H1 (cell line): ENCODE results near the gene LY6G6C. TPM values are rescaled to one million over a fixed set of nuclear protein-coding genes. Genes with fewer than 3 reads are reported as not detected.
A peak's percentile ranks its signal among the peaks of the same experiment; 100 is the strongest.

Source experiments
- CTCF ChIA-PET: fragments of 300-600 bp; sonication (Branson Sonifier 250); formaldehyde crosslinking; loops from one replicate; lab custom pipeline; 2021; ENCODE audit not compliant: partially characterized antibody; lab: Charles Lee
- POLR2A ChIA-PET: fragments of 300-600 bp; sonication (Branson Sonifier 250); formaldehyde crosslinking; loops from one replicate; lab custom pipeline; 2021; ENCODE audit warnings: inconsistent platforms; ENCODE audit not compliant: partially characterized antibody; lab: Charles Lee
- DNase-seq, 2 experiments: peaks; one replicate each; pipeline versions ENCODE4 v3.0.0 to v3.0.0-alpha.2; 2010 to 2022; ENCODE audit warnings: low spot score in 2 of 2, low read depth in 1 of 2, mixed read lengths in 1 of 2
- FAIRE-seq: peaks from 2 replicates; lab custom pipeline; 2011; peaks lifted over from hg19 to GRCh38; lab: Jason Lieb, UNC
- H2AFZ ChIP-seq: 2 replicates; pipeline ENCODE4 v1.8.1; 2012; ENCODE audit warnings: low read length, inconsistent platforms
- H2AK5ac ChIP-seq: 2 replicates; pipeline ENCODE4 v1.6.1; 2013; ENCODE audit warnings: low read depth, low read length
- H2BK120ac ChIP-seq: replicated peaks from 2 replicates; pipeline ENCODE3; 2013; ENCODE audit warnings: low read depth, low read length, inconsistent platforms
- H2BK12ac ChIP-seq: 2 replicates; pipeline ENCODE4 v1.6.1; 2013; ENCODE audit warnings: low read depth, low read length
- H2BK15ac ChIP-seq: 2 replicates; pipeline ENCODE4 v1.6.1; 2013; ENCODE audit warnings: low read length
- H2BK20ac ChIP-seq: 2 replicates; pipeline ENCODE4 v1.6.1; 2013; ENCODE audit warnings: low read length
- H2BK5ac ChIP-seq: 2 replicates; pipeline ENCODE4 v1.6.1; 2013; ENCODE audit warnings: low read depth, low read length
- H3K14ac ChIP-seq: 2 replicates; pipeline ENCODE4 v1.6.1; 2013; ENCODE audit warnings: inconsistent platforms; ENCODE audit not compliant: insufficient read length
- H3K18ac ChIP-seq: 2 replicates; pipeline ENCODE4 v1.6.1; 2013; ENCODE audit warnings: low read length; ENCODE audit errors: extremely low read depth
- H3K23ac ChIP-seq: 2 replicates; pipeline ENCODE4 v1.6.1; 2013; ENCODE audit warnings: inconsistent platforms; ENCODE audit not compliant: insufficient read length
- H3K23me2 ChIP-seq: 2 replicates; pipeline ENCODE4 v1.6.1; 2013; ENCODE audit warnings: low read depth, low read length
- H3K27ac ChIP-seq: 2 replicates; pipeline ENCODE4 v1.6.1; 2011; ENCODE audit warnings: low read depth, low read length, inconsistent platforms
- H3K27me3 ChIP-seq, 4 experiments: replicated peaks in 1 of 4; 1 replicate in 1 of 4; 2 replicates in 3 of 4; pipeline versions ENCODE4 v1.6.1 to v1.8.1; 2011 to 2013; ENCODE audit warnings: low read length in 3 of 4, mild to moderate bottlenecking in 3 of 4, inconsistent platforms in 2 of 4, mixed read lengths in 2 of 4, moderate library complexity in 1 of 4; ENCODE audit not compliant: control insufficient read depth in 3 of 4, insufficient read depth in 3 of 4; ENCODE audit errors: extremely low read depth in 1 of 4
- H3K36me3 ChIP-seq, 4 experiments: 2 replicates each; pipeline versions ENCODE4 v1.6.1 to v1.8.1; 2011 to 2013; ENCODE audit warnings: mild to moderate bottlenecking in 4 of 4, low read length in 3 of 4, moderate library complexity in 2 of 4, control low read depth in 1 of 4, inconsistent platforms in 1 of 4; ENCODE audit not compliant: insufficient read depth in 4 of 4, control insufficient read depth in 2 of 4
- H3K4ac ChIP-seq: replicated peaks from 2 replicates; pipeline ENCODE3; 2013; ENCODE audit warnings: low read length, low read depth, mixed read lengths, inconsistent platforms; ENCODE audit not compliant: insufficient read length
- H3K4me1 ChIP-seq, 4 experiments: replicated peaks in 1 of 4; 1 replicate in 1 of 4; 2 replicates in 3 of 4; pipeline versions ENCODE4 v1.6.1 to v1.8.1; 2011 to 2013; ENCODE audit warnings: low read length in 3 of 4, inconsistent platforms in 2 of 4, mixed read lengths in 1 of 4; ENCODE audit not compliant: insufficient read depth in 4 of 4, control insufficient read depth in 3 of 4
- H3K4me2 ChIP-seq, 2 experiments: 2 replicates each; pipeline versions ENCODE4 v1.6.1 to v1.8.1; 2011 to 2013; ENCODE audit warnings: low read depth in 2 of 2, low read length in 2 of 2, control low read depth in 1 of 2, inconsistent platforms in 1 of 2, mild to moderate bottlenecking in 1 of 2; ENCODE audit not compliant: insufficient read depth in 1 of 2
- H3K4me3 ChIP-seq, 4 experiments: fragments of 200-600, 300-600 bp in 1 of 4; sonication (generic), shearing (Covaris generic), sonication (Bioruptor Twin) in 1 of 4; 2 replicates each; pipeline versions ENCODE4 v1.5.1 to v1.8.1; 2011 to 2016; ENCODE audit warnings: low read length in 4 of 4, low read depth in 3 of 4, control low read depth in 2 of 4, inconsistent platforms in 2 of 4, mild to moderate bottlenecking in 2 of 4, mixed read lengths in 1 of 4, moderate library complexity in 1 of 4; ENCODE audit not compliant: insufficient read depth in 2 of 4; ENCODE audit errors: extremely low read depth in 1 of 4
- H3K56ac ChIP-seq: replicated peaks from 2 replicates; pipeline ENCODE3; 2013; ENCODE audit warnings: low read depth, mild to moderate bottlenecking, mixed read lengths, low read length, inconsistent platforms; ENCODE audit not compliant: insufficient read length
- H3K79me1 ChIP-seq: 2 replicates; pipeline ENCODE4 v1.6.1; 2013; ENCODE audit warnings: low read depth, low read length, control low read depth
- H3K79me2 ChIP-seq, 2 experiments: 2 replicates each; pipeline versions ENCODE4 v1.6.1 to v1.8.1; 2012 to 2013; ENCODE audit warnings: low read length in 2 of 2, mild to moderate bottlenecking in 2 of 2, inconsistent platforms in 1 of 2; ENCODE audit not compliant: insufficient read depth in 2 of 2, control insufficient read depth in 1 of 2
- H3K9ac ChIP-seq, 4 experiments: replicated peaks in 1 of 4; 1 replicate in 1 of 4; 2 replicates in 3 of 4; pipeline versions ENCODE4 v1.6.1 to v1.8.1; 2011 to 2013; ENCODE audit warnings: low read depth in 3 of 4, low read length in 3 of 4, control low read depth in 2 of 4, mild to moderate bottlenecking in 2 of 4, moderate library complexity in 2 of 4, inconsistent platforms in 1 of 4; ENCODE audit errors: extremely low read depth in 1 of 4
- H3K9me3 ChIP-seq, 2 experiments: 2 replicates each; pipeline versions ENCODE4 v1.6.1 to v1.8.1; 2012 to 2013; ENCODE audit warnings: mild to moderate bottlenecking in 2 of 2, moderate library complexity in 2 of 2, control low read depth in 1 of 2, inconsistent platforms in 1 of 2, low read depth in 1 of 2, low read length in 1 of 2, mixed read lengths in 1 of 2; ENCODE audit not compliant: insufficient read depth in 2 of 2
- H4K20me1 ChIP-seq, 2 experiments: replicated peaks in 1 of 2; 2 replicates each; pipeline versions ENCODE3 to v1.8.1; 2011 to 2013; ENCODE audit warnings: inconsistent platforms in 2 of 2, low read length in 2 of 2, mild to moderate bottlenecking in 1 of 2; ENCODE audit not compliant: insufficient read depth in 2 of 2, control insufficient read depth in 1 of 2
- H4K5ac ChIP-seq: 2 replicates; pipeline ENCODE4 v1.6.1; 2013; ENCODE audit warnings: low read length, low read depth, mixed read lengths, inconsistent platforms; ENCODE audit not compliant: insufficient read length
- H4K8ac ChIP-seq: 2 replicates; pipeline ENCODE4 v1.8.0; 2013; ENCODE audit warnings: mild to moderate bottlenecking, moderate library complexity, low read length, inconsistent platforms; ENCODE audit not compliant: insufficient read depth; ENCODE audit errors: extremely low read depth
- H4K91ac ChIP-seq: replicated peaks from 2 replicates; pipeline ENCODE3; 2013; ENCODE audit warnings: low read length, mixed read lengths, inconsistent platforms; ENCODE audit not compliant: insufficient read length
- ASH2L ChIP-seq: fragments of 200-600, 300-600 bp; sonication (generic); IDR thresholded peaks from one replicate; pipeline ENCODE4 v1.7.1; 2017; ENCODE audit warnings: low read length
- CHD2 ChIP-seq: IDR thresholded peaks from 2 replicates; pipeline ENCODE4 v1.6.1; 2012; ENCODE audit warnings: low read length, improper control_type of control experiment
- CTCF ChIP-seq, 3 experiments: IDR thresholded peaks; 1 replicate in 2 of 3; 2 replicates in 1 of 3; pipeline versions ENCODE4 v1.5.1 to v1.6.1; 2011; ENCODE audit warnings: low read length in 3 of 3, mild to moderate bottlenecking in 3 of 3, inconsistent platforms in 2 of 3, low read depth in 1 of 3, moderate library complexity in 1 of 3; ENCODE audit not compliant: insufficient read depth in 1 of 3; ENCODE audit errors: control extremely low read depth in 1 of 3
- EZH2 ChIP-seq: fragments of 200-600 bp; sonication (generic); IDR thresholded peaks from 2 replicates; pipeline ENCODE4 v1.7.1; 2012; ENCODE audit warnings: low read depth, mild to moderate bottlenecking, moderate library complexity, low read length, inconsistent platforms; ENCODE audit not compliant: severe bottlenecking
- HDAC2 ChIP-seq, 2 experiments: fragments of 300-600 bp in 1 of 2; sonication (generic) in 1 of 2; IDR thresholded peaks; 2 replicates each; pipeline ENCODE4 v1.6.1; 2011 to 2012; ENCODE audit warnings: low read depth in 2 of 2, low read length in 2 of 2, mild to moderate bottlenecking in 2 of 2, moderate library complexity in 2 of 2, borderline replicate concordance in 1 of 2, inconsistent platforms in 1 of 2
- RBBP5 ChIP-seq: IDR thresholded peaks from 2 replicates; pipeline ENCODE4 v1.7.1; 2012; ENCODE audit warnings: low read depth, mild to moderate bottlenecking, inconsistent platforms, low read length, moderate library complexity, borderline replicate concordance
- RNF2 ChIP-seq: fragments of 200-900, 300-1000 bp; sonication (generic); IDR thresholded peaks from 2 replicates; pipeline ENCODE4 v1.7.1; 2016; ENCODE audit warnings: borderline replicate concordance, low read depth, mild to moderate bottlenecking, antibody characterized with exemption, low read length; ENCODE audit not compliant: poor library complexity, severe bottlenecking; ENCODE audit errors: missing control alignments
- WGBS, 2 experiments: shearing (Covaris generic) in 1 of 2; methylation state at CpG; one replicate each; pipeline versions ENCODE4 v1.1.6 to v1.1.7; 2013 to 2015; ENCODE audit warnings: low lambda C conversion rate in 2 of 2, mixed read lengths in 2 of 2, inconsistent platforms in 1 of 2, low coverage in 1 of 2, missing lambda C conversion rate in 1 of 2; ENCODE audit not compliant: insufficient replicate concordance in 2 of 2, insufficient coverage in 1 of 2, insufficient read length in 1 of 2; ENCODE audit errors: extremely low coverage in 1 of 2, missing lambda C conversion rate in 1 of 2; 5-methylcytosine and 5-hydroxymethylcytosine counted together
- polyA plus RNA-seq, 7 experiments: library from polyadenylated mRNA; depleted of rRNA in 3 of 7; stranded (reverse) in 5 of 7; unstranded in 2 of 7; fragments of >200 nt in 5 of 7; fragments of 200-250 nt in 2 of 7; gene quantifications; 1 replicate in 5 of 7; 2 replicates in 1 of 7; 4 replicates in 1 of 7; pipeline versions ENCODE4 v1.2.1 to v1.2.3, GENCODE V29; 2011 to 2013; ENCODE audit warnings: missing spikeins in 2 of 7, mixed read lengths in 2 of 7
- total RNA-seq: library from RNA; stranded (reverse); fragmentation: NEBNext Ultra II Directional; extraction: Animal tissue kit (Norgen Biotek cat#: 25700); gene quantifications from 2 replicates; pipeline ENCODE4 v1.2.1, GENCODE V29; 2021

The LY6G6C gene
- total and polyA plus RNA-seq, 2 of the 8 experiments (the other 6 are each of a cell fraction or from before 2014, with no cell fraction given), result 0.23 TPM; not detected in 1

- Histone ChIP-seq H3K79me1 (no peaks in the 10 kb centered on the region), H3K9me3 (no peaks in the 10 kb centered on the region), H2BK120ac (no peak overlapping the region), H2BK12ac (no peak overlapping the region), H3K23ac (no peak overlapping the region), H3K4me1 (peaks cover 0 to 10% (median 7%) of the 10 kb centered on the region in 4 experiments; a peak in 5 of 7 replicates), H3K9ac (no peak overlapping the region; a peak in 1 of 7 replicates), H4K8ac (no peak overlapping the region; the same call in 1 of the 2 replicates), H2AFZ (peak overlapping the region; percentile 15; the same call in 1 of the 2 replicates), H3K79me2 (no peaks in the 10 kb centered on the region), H3K4me2 (peak overlapping the region; percentile 11 to 84), H3K4ac (no peak overlapping the region), H2BK20ac (no peak overlapping the region; the same call in 1 of the 2 replicates), H2BK5ac (peak overlapping the region; percentile 35; the same call in 1 of the 2 replicates), H3K23me2 (peaks cover 11% of the 10 kb centered on the region; the same call in 1 of the 2 replicates), H4K20me1 (no peaks in the 10 kb centered on the region), H3K27ac (no peak overlapping the region), H4K91ac (no peak overlapping the region), H2BK15ac (peak overlapping the region; percentile 72; the same call in 1 of the 2 replicates), H3K14ac (no peak overlapping the region), H3K56ac (peak overlapping the region; percentile 33), H3K18ac (no peak overlapping the region), H3K27me3 (peaks cover 3 to 13% (median 12%) of the 10 kb centered on the region in 4 experiments; a peak in 6 of 7 replicates), H3K36me3 (no peaks in the 10 kb centered on the region; a peak in 1 of 8 replicates), H2AK5ac (no peak overlapping the region), H4K5ac (no peak overlapping the region), H3K4me3 (peak overlapping the region; percentile 22 to 70 (median 60))
- POLR2A ChIA-PET, result interaction anchor here (0.8 to 2.5 kb wide), 13 partner anchors 9 to 149 kb away, joined by 3 to 20 read pairs (median 3); partner anchors contain the start of genes C6orf47, CLIC1, CSNK2B and DDAH2
- CTCF ChIA-PET, result interaction anchor here (0.7 to 2.3 kb wide), 15 partner anchors 9 to 149 kb away, joined by 3 to 10 read pairs (median 4); partner anchors contain the start of gene LY6G6D
- 4% methylated on average over 30 of the region's 40 CpGs; no CpG with 5 or more reads in 1 of the 2 experiments for WGBS, 2 experiments
- FAIRE-seq (no peak), DNase-seq (peak in 1 of 2 experiments; percentile 70)
- TF ChIP-seq RNF2 (no peak), RBBP5 (0 out of 2 replicates have a peak, but pooled peaks have one; percentile 56), EZH2 (peak; percentile 52), CTCF (IDR thresholded peaks at IDR 0.05; ENCODE audit: control extremely low read depth in 1 of 3, insufficient read depth in 1 of 3, low read depth in 1 of 3, low read length in 3 of 3) (no peak; a peak in 1 of 4 replicates), HDAC2 (IDR thresholded peaks at IDR 0.05; ENCODE audit: borderline replicate concordance in 1 of 2, low read depth in 2 of 2, low read length in 2 of 2) (0 out of 4 replicates have a peak, but pooled peaks of 1 of the 2 experiments have one; percentile 20), CHD2 (no peak), ASH2L (peak; percentile 71)
Observed at GRCh38 chr6:31681135-31681671, 40.3 kb downstream of the LY6G6C start.
